Measurements from ENCODE around the gene HTR1D.

- TF ChIP-seq CTCF (IDR thresholded peaks at IDR 0.05): no peak
- no peak for TF ChIP-seq POLR2A (IDR thresholded peaks at IDR 0.05)
Measured at GRCh38 chr1:23227806-23228205, 10.5 kb upstream of the HTR1D start.

Data from thyroid gland (tissue), 4 donors.